Fibroblast of pulmonary artery (primary cell): ENCODE measurements around the gene EYA2.
A peak's percentile ranks its signal among the peaks of the same experiment; 100 is the strongest.

Source experiments
- DNase-seq: peaks from one replicate; pipeline ENCODE4 v3.0.0-alpha.2; 2010; ENCODE audit warnings: low read depth
- H3K4me3 ChIP-seq: replicated peaks from 2 replicates; pipeline ENCODE4 v1.5.1; 2011; ENCODE audit warnings: low read depth, mild to moderate bottlenecking, control low read depth, low read length, moderate library complexity
- CTCF ChIP-seq: IDR thresholded peaks from 2 replicates; pipeline ENCODE4 v1.5.1; 2011; ENCODE audit warnings: mild to moderate bottlenecking, control low read depth, low read length, inconsistent platforms; ENCODE audit errors: missing control alignments

The EYA2 gene

GRCh38 chr20:47133809-47134456 lies 239.3 kb downstream of the EYA2 start:
- no peak for TF ChIP-seq CTCF
- DNase-seq, result peak; percentile 89
- H3K4me3 ChIP-seq, result no peak overlapping the region

- H3K4me3 ChIP-seq, result no peak overlapping the region
- DNase-seq, result no peak
- no peak for TF ChIP-seq CTCF
Observed at GRCh38 chr20:47136782-47137181, 242.1 kb downstream of the EYA2 start.

- no peak overlapping the region for H3K4me3 ChIP-seq
- no peak for TF ChIP-seq CTCF
- no peak for DNase-seq
Observed at GRCh38 chr20:47137231-47137870, 242.7 kb downstream of the EYA2 start.

- no peak for TF ChIP-seq CTCF
Observed at GRCh38 chr20:47139934-47140535, 245.4 kb downstream of the EYA2 start.

GRCh38 chr20:47141350-47141921 lies 246.8 kb downstream of the EYA2 start:
- H3K4me3 ChIP-seq, result no peak overlapping the region
- DNase-seq, result no peak
- no peak for TF ChIP-seq CTCF

More at GRCh38 chr20:47139934-47140535, 245.4 kb downstream of the EYA2 start:
- H3K4me3 ChIP-seq, result no peak overlapping the region
- DNase-seq, result no peak

- DNase-seq, result peak; percentile 72
- TF ChIP-seq CTCF, result no peak
- H3K4me3 ChIP-seq, result no peak overlapping the region
Observed at GRCh38 chr20:47141941-47142773, 247.5 kb downstream of the EYA2 start.
